Psoas muscle (tissue), 8 donors: Measurements from ENCODE around the gene CGREF1. TPM values are rescaled to one million over a fixed set of nuclear protein-coding genes. Genes with fewer than 3 reads are reported as not detected.
"Not testable (repeated sequence)": the region's sequence is repeated elsewhere in the genome, so short reads cannot be mapped to it uniquely, and the experiment has no call there.

Experiments
- ATAC-seq, 4 donors: fragments of 200-7000 bp; cut with Tn5 transposase; one replicate each; pipeline ENCODE4 v1.9.1; 2020; ENCODE audit warnings: moderate library complexity in 3 of 4, mild to moderate bottlenecking in 2 of 4
- DNase-seq, 2 donors: peaks; one replicate each; pipeline ENCODE4 v3.0.0-alpha.2; 2020
- H3K27ac ChIP-seq: fragments of 200-600 bp; one replicate; pipeline ENCODE4 v1.8.0; 2022
- H3K27me3 ChIP-seq, 3 donors: fragments of 200-600 bp in 1 of 3; one replicate each; pipeline versions ENCODE4 v1.6.1 to v1.8.0; 2013 to 2022; ENCODE audit warnings: low read length in 2 of 3, mild to moderate bottlenecking in 2 of 3, moderate library complexity in 1 of 3; ENCODE audit not compliant: insufficient read depth in 3 of 3
- H3K36me3 ChIP-seq, 2 donors: fragments of 200-600 bp in 1 of 2; one replicate each; pipeline versions ENCODE4 v1.6.1 to v1.8.0; 2013 to 2022; ENCODE audit warnings: low read depth in 1 of 2, mild to moderate bottlenecking in 1 of 2, moderate library complexity in 1 of 2; ENCODE audit not compliant: insufficient read depth in 1 of 2
- H3K4me1 ChIP-seq: fragments of 200-600 bp; one replicate; pipeline ENCODE4 v1.8.0; 2022
- H3K4me3 ChIP-seq: fragments of 200-600 bp; one replicate; pipeline ENCODE4 v1.8.0; 2022; ENCODE audit warnings: mild to moderate bottlenecking
- H3K9me3 ChIP-seq: fragments of 200-600 bp; one replicate; pipeline ENCODE4 v1.8.0; 2022
- CTCF ChIP-seq: fragments of 200-600 bp; IDR thresholded peaks from one replicate; pipeline ENCODE4 v1.8.0; 2022; ENCODE audit warnings: antibody characterized with exemption
- WGBS, 3 donors: extraction: QIAGEN DNeasy Blood & Tissue Kit; methylation state at CpG; one replicate each; pipeline versions ENCODE4 v1.1.6 to v1.1.7; 2013; 5-methylcytosine and 5-hydroxymethylcytosine counted together
- intact Hi-C, 2 donors: fragments of 100-400 bp; cut with DNase I; formaldehyde crosslinking; loops; one replicate each; pipeline versions ENCODE4 v1.11.0 to v1.14.2; 2022
- polyA plus RNA-seq, 3 donors: library from polyadenylated mRNA; stranded (reverse); fragments of 200-250 nt; gene quantifications; one replicate each; pipeline ENCODE4 v1.2.3, GENCODE V29; 2013
- total RNA-seq, 4 donors: library from RNA; stranded (reverse); fragmentation: NEBNext Ultra II Directional in 2 of 4; extraction: Animal tissue kit (Norgen Biotek cat#: 25700) in 2 of 4; gene quantifications; one replicate each; pipeline versions ENCODE4 v1.2.1 to v1.2.4, GENCODE V29; 2021 to 2023
- donor health status: healthy with polysubstance abuse.
- donor health status: DM: no; HTN: no; CAD: no; lungs with moderate emphysema.
- donor health status: Bipolar disorder and iron deficiency.
- donor health status: healthy.
- donor health status: DM: yes; HTN: yes; CAD: no.
- donor health status: DM: no; HTN: no; CAD: no.
- donor health status: DM: no; HTN: no; CAD: no.
- donor health status: DM: yes; HTN: yes; CAD: no.

CGREF1 gene
- total and polyA plus RNA-seq, 7 donors = 2.8 to 15.8 (median 6.6) TPM

GRCh38 chr2:27076323-27076722 is 42.6 kb downstream of the CGREF1 start:
- ATAC-seq = no peak
- WGBS, 3 donors = 61 to 77% (median 64%) methylated on average over 4 of the region's 4 CpGs
- DNase-seq = no peak

GRCh38 chr2:27075566-27075871 is 43.4 kb downstream of the CGREF1 start:
- H3K4me1 ChIP-seq, intact Hi-C loops, H3K27me3 ChIP-seq, H3K9me3 ChIP-seq, H3K36me3 ChIP-seq, ATAC-seq, DNase-seq, H3K27ac ChIP-seq, H3K4me3 ChIP-seq: not testable (repeated sequence)
- 70 to 84% (median 72%) methylated on average over 6 of the region's 6 CpGs for WGBS, 3 donors

More at GRCh38 chr2:27076323-27076722, 42.6 kb downstream of the CGREF1 start:
- Histone ChIP-seq H3K9me3 (no peaks in the 10 kb centered on the region), H3K36me3 (no peaks in the 10 kb centered on the region), H3K27ac (no peak overlapping the region), H3K27me3 (no peaks in the 10 kb centered on the region), H3K4me1 (peaks cover 6% of the 10 kb centered on the region), H3K4me3 (no peak overlapping the region)
- TF ChIP-seq CTCF = no peak
- intact Hi-C loops = no loop called here

- 41 to 56% (median 50%) methylated on average over 4 of the region's 4 CpGs for WGBS, 3 donors
- Histone ChIP-seq H3K9me3 (no peaks in the 10 kb centered on the region), H3K4me3 (no peak overlapping the region), H3K36me3 (peaks cover 3 to 5% of the 10 kb centered on the region in 2 donors), H3K27me3 (no peaks in the 10 kb centered on the region), H3K4me1 (peaks cover 13% of the 10 kb centered on the region), H3K27ac (no peak overlapping the region)
- ATAC-seq (no peak), DNase-seq (peak; percentile 36 to 71)
- no peak for TF ChIP-seq CTCF
- intact Hi-C loops = no loop called here
Measured at GRCh38 chr2:27074738-27075565, 44.0 kb downstream of the CGREF1 start.

- Histone ChIP-seq H3K4me1 (peaks cover 16% of the 10 kb centered on the region), H3K27me3 (no peaks in the 10 kb centered on the region), H3K4me3 (no peak overlapping the region), H3K27ac (no peak overlapping the region), H3K36me3 (peaks cover 6 to 15% of the 10 kb centered on the region in 2 donors), H3K9me3 (no peaks in the 10 kb centered on the region)
- intact Hi-C loops = no loop called here
- no peak for TF ChIP-seq CTCF
- WGBS, 3 donors = 43 to 48% (median 46%) methylated on average over 2 of the region's 2 CpGs
- DNase-seq (no peak), ATAC-seq (no peak)
Measured at GRCh38 chr2:27073782-27074181, 45.1 kb downstream of the CGREF1 start.

GRCh38 chr2:27072920-27073319 is 46.0 kb downstream of the CGREF1 start:
- Histone ChIP-seq H3K36me3 (peaks cover 6 to 24% of the 10 kb centered on the region in 2 donors), H3K9me3 (no peaks in the 10 kb centered on the region), H3K27me3 (no peaks in the 10 kb centered on the region), H3K4me1 (peaks cover 16% of the 10 kb centered on the region), H3K27ac (peak overlapping the region; percentile 88), H3K4me3 (no peak overlapping the region)
- DNase-seq (no peak), ATAC-seq (no peak)
- intact Hi-C loops = no loop called here
- no peak for TF ChIP-seq CTCF
- 72 to 78% (median 73%) methylated on average over 5 of the region's 5 CpGs for WGBS, 3 donors
